ENCODE measurements around the gene CRIP3. TPM values are rescaled to one million over a fixed set of nuclear protein-coding genes. Genes with fewer than 3 reads are reported as not detected.
A peak's percentile ranks its signal among the peaks of the same experiment; 100 is the strongest.

The CRIP3 gene
- total and polyA plus RNA-seq, 2 experiments from 2014 or later, result 3.6 to 5.2 TPM

- Histone ChIP-seq H3K4me1 (ENCODE audit: low read depth) (peaks cover 4% of the 10 kb centered on the region), H3K9me3 (ENCODE audit: low read depth) (no peaks in the 10 kb centered on the region), H3K27me3 (peaks cover 7% of the 10 kb centered on the region), H3K36me3 (no peaks in the 10 kb centered on the region), H3K4me3 (no peak overlapping the region), H3K27ac (no peak overlapping the region)
- TF ChIP-seq CTCF (IDR thresholded peaks at IDR 0.05; ENCODE audit: low read depth, low read length), result no peak
- DNase-seq (ENCODE audit: low read depth in 1 of 2, low spot score in 1 of 2), result no peak
Measured at GRCh38 chr6:43283514-43283901, 25.1 kb downstream of the CRIP3 start.

- Histone ChIP-seq H3K27ac (no peak overlapping the region), H3K4me3 (no peak overlapping the region), H3K9me3 (ENCODE audit: low read depth) (no peaks in the 10 kb centered on the region), H3K36me3 (no peaks in the 10 kb centered on the region), H3K27me3 (peaks cover 7% of the 10 kb centered on the region), H3K4me1 (ENCODE audit: low read depth) (peaks cover 7% of the 10 kb centered on the region)
- no peak for DNase-seq (ENCODE audit: low read depth in 1 of 2, low spot score in 1 of 2)
- TF ChIP-seq CTCF (IDR thresholded peaks at IDR 0.05; ENCODE audit: low read depth, low read length), result no peak
Measured at GRCh38 chr6:43282636-43283513, 25.8 kb downstream of the CRIP3 start.

GRCh38 chr6:43282060-43282459 is 26.6 kb downstream of the CRIP3 start:
- H3K9me3 ChIP-seq (ENCODE audit: low read depth), result no peaks in the 10 kb centered on the region
- no peak for TF ChIP-seq CTCF (IDR thresholded peaks at IDR 0.05; ENCODE audit: low read depth, low read length)
- H3K27ac ChIP-seq, result no peak overlapping the region
- H3K4me1 ChIP-seq (ENCODE audit: low read depth), result peaks cover 7% of the 10 kb centered on the region
- H3K27me3 ChIP-seq, result peaks cover 7% of the 10 kb centered on the region
- no peak for DNase-seq (ENCODE audit: low read depth in 1 of 2, low spot score in 1 of 2)
- H3K36me3 ChIP-seq, result no peaks in the 10 kb centered on the region
- H3K4me3 ChIP-seq, result no peak overlapping the region

GRCh38 chr6:43280234-43280633 is 28.4 kb downstream of the CRIP3 start:
- H3K27ac ChIP-seq, result no peak overlapping the region
- H3K36me3 ChIP-seq, result no peaks in the 10 kb centered on the region
- H3K4me1 ChIP-seq (ENCODE audit: low read depth), result peaks cover 7% of the 10 kb centered on the region
- no peaks in the 10 kb centered on the region for H3K9me3 ChIP-seq (ENCODE audit: low read depth)
- no peak overlapping the region for H3K4me3 ChIP-seq
- peaks cover 21% of the 10 kb centered on the region for H3K27me3 ChIP-seq
- TF ChIP-seq CTCF (IDR thresholded peaks at IDR 0.05; ENCODE audit: low read depth, low read length), result no peak
- no peak for DNase-seq (ENCODE audit: low read depth in 1 of 2, low spot score in 1 of 2)

GRCh38 chr6:43278524-43279078 is 30.0 kb downstream of the CRIP3 start:
- no peak for TF ChIP-seq CTCF (IDR thresholded peaks at IDR 0.05; ENCODE audit: low read depth, low read length)
- Histone ChIP-seq H3K27me3 (peaks cover 30% of the 10 kb centered on the region), H3K9me3 (ENCODE audit: low read depth) (no peaks in the 10 kb centered on the region), H3K36me3 (no peaks in the 10 kb centered on the region), H3K4me3 (no peak overlapping the region), H3K27ac (peak overlapping the region; percentile 81), H3K4me1 (ENCODE audit: low read depth) (peaks cover 7% of the 10 kb centered on the region)
- DNase-seq (ENCODE audit: low read depth in 1 of 2, low spot score in 1 of 2), result no peak

All from cardiac muscle cell (in vitro differentiated cells and primary cell).